Adrenal gland (tissue), 12 donors: ENCODE results near the gene CDK14. TPM values are rescaled to one million over a fixed set of nuclear protein-coding genes. Genes with fewer than 3 reads are reported as not detected.

Experiments
- DNase-seq, 7 donors: peaks; one replicate each; pipeline ENCODE4 v3.0.0-alpha.2; 2019 to 2020
- H3K27ac ChIP-seq, 5 donors: fragments of 200-600 bp; sonication (generic) in 4 of 5; 1 replicate in 3 of 5; 2 replicates in 2 of 5; pipeline versions ENCODE4 v1.5.1 to v1.8.0; 2016 to 2020; ENCODE audit warnings: mild to moderate bottlenecking in 1 of 5
- H3K27me3 ChIP-seq: fragments of 200-600 bp; 2 replicates; pipeline ENCODE4 v1.8.0; 2021
- H3K36me3 ChIP-seq, 2 donors: fragments of 200-600 bp; replicated peaks in 1 of 2; 1 replicate in 1 of 2; 2 replicates in 1 of 2; pipeline versions ENCODE4 v1.5.1 to v1.8.0; 2018 to 2022
- H3K4me1 ChIP-seq, 2 donors: fragments of 200-600 bp; replicated peaks in 1 of 2; 1 replicate in 1 of 2; 2 replicates in 1 of 2; pipeline versions ENCODE4 v1.5.1 to v1.8.0; 2018 to 2021
- H3K4me3 ChIP-seq, 4 donors: fragments of 200-600 bp; sonication (generic) in 3 of 4; one replicate each; pipeline ENCODE4 v1.5.1; 2016 to 2018
- H3K9me3 ChIP-seq, 3 donors: fragments of 200-600 bp; sonication (generic) in 1 of 3; replicated peaks in 1 of 3; 1 replicate in 2 of 3; 2 replicates in 1 of 3; pipeline versions ENCODE4 v1.5.1 to v1.8.0; 2016 to 2021
- CTCF ChIP-seq, 6 experiments: fragments of 450-650 bp in 4 of 6; fragments of 200-600 bp in 2 of 6; sonication (generic) in 1 of 6; IDR thresholded peaks; 1 replicate in 5 of 6; 2 replicates in 1 of 6; pipeline versions ENCODE4 v1.5.1 to v1.8.0; 2016 to 2021; ENCODE audit warnings: antibody characterized with exemption in 6 of 6, mild to moderate bottlenecking in 2 of 6, moderate library complexity in 1 of 6
- POLR2A ChIP-seq, 2 donors: fragments of 450-650 bp; IDR thresholded peaks; one replicate each; pipeline ENCODE4 v1.6.1; 2017; ENCODE audit warnings: antibody characterized with exemption in 2 of 2, mild to moderate bottlenecking in 2 of 2, moderate library complexity in 1 of 2
- WGBS, 4 donors: extraction: QIAGEN DNeasy Blood & Tissue Kit in 2 of 4; methylation state at CpG; one replicate each; pipeline versions ENCODE4 v1.1.5 to v1.1.7; 2013 to 2017; 5-methylcytosine and 5-hydroxymethylcytosine counted together
- intact Hi-C, 2 donors: fragments of 100-400 bp; cut with DNase I; formaldehyde crosslinking; loops; one replicate each; pipeline versions ENCODE4 v1.14.1 to v1.15.0; 2022 to 2023
- polyA plus RNA-seq, 3 donors: library from polyadenylated mRNA; stranded (reverse); fragments of 200-250 nt in 2 of 3; fragments of 350-450 nt in 1 of 3; fragmentation: Illumina TruSeq in 1 of 3; extraction: RNeasy Lipid Tissue Mini Kit (QIAGEN cat#74804) in 1 of 3; gene quantifications; one replicate each; pipeline ENCODE4 v1.2.3, GENCODE V29; 2013 to 2014
- total RNA-seq, 9 donors: library from RNA; depleted of rRNA in 4 of 9; stranded (reverse); fragments of >200 nt in 4 of 9; fragments of 120-200 nt in 1 of 9; fragmentation: NEBNext Ultra II Directional in 1 of 9; extraction: Animal tissue kit (Norgen Biotek cat#: 25700) in 1 of 9; gene quantifications; one replicate each; pipeline versions ENCODE4 v1.1.0 to v1.2.4, GENCODE V29; 2013 to 2023
- donor health status: healthy with polysubstance abuse.
- donor health status: Bipolar disorder and iron deficiency.
- donor health status: DM: yes; HTN: yes; CAD: no.
- donor health status: DM: no; HTN: no; CAD: no.
- donor health status: DM: no; HTN: no; CAD: no.
- donor health status: DM: yes; HTN: yes; CAD: no.

Gene CDK14
- total and polyA plus RNA-seq, 12 donors: 1.9 to 14.5 (median 7.6) TPM

- Histone ChIP-seq H3K27me3 (no peaks in the 10 kb centered on the region), H3K4me1 (no peaks in the 10 kb centered on the region), H3K4me3 (no peak overlapping the region), H3K9me3 (no peaks in the 10 kb centered on the region), H3K27ac (no peak overlapping the region), H3K36me3 (no peaks in the 10 kb centered on the region)
- intact Hi-C loops: no loop called here
- 80 to 93% (median 84%) methylated on average over 1 of the region's 1 CpG for WGBS, 4 donors
- DNase-seq: no peak
- TF ChIP-seq POLR2A (IDR thresholded peaks at IDR 0.05) (no peak), CTCF (IDR thresholded peaks at IDR 0.05) (no peak)
Observed at GRCh38 chr7:91098566-91098965, 502.4 kb downstream of the CDK14 start.

- intact Hi-C loops: no loop called here
- no peak for DNase-seq
- TF ChIP-seq CTCF (IDR thresholded peaks at IDR 0.05): no peak
- no peak for TF ChIP-seq POLR2A (IDR thresholded peaks at IDR 0.05)
- Histone ChIP-seq H3K4me3 (no peak overlapping the region), H3K4me1 (no peaks in the 10 kb centered on the region), H3K9me3 (no peaks in the 10 kb centered on the region), H3K36me3 (no peaks in the 10 kb centered on the region), H3K27me3 (no peaks in the 10 kb centered on the region), H3K27ac (no peak overlapping the region)
- 88 to 96% (median 94%) methylated on average over 1 of the region's 1 CpG for WGBS, 4 donors
Observed at GRCh38 chr7:91103363-91103762, 507.2 kb downstream of the CDK14 start.

- no peaks in the 10 kb centered on the region for H3K4me1 ChIP-seq
- no peak for DNase-seq
- no peaks in the 10 kb centered on the region for H3K9me3 ChIP-seq
- H3K36me3 ChIP-seq: no peaks in the 10 kb centered on the region
- H3K27ac ChIP-seq: no peak overlapping the region
- H3K27me3 ChIP-seq: no peaks in the 10 kb centered on the region
- intact Hi-C loops: no loop called here
- TF ChIP-seq CTCF (IDR thresholded peaks at IDR 0.05): no peak
- no peak for TF ChIP-seq POLR2A (IDR thresholded peaks at IDR 0.05)
- no peak overlapping the region for H3K4me3 ChIP-seq
- 77 to 86% (median 81%) methylated on average over 3 of the region's 3 CpGs for WGBS, 4 donors
Observed at GRCh38 chr7:91107460-91107859, 511.3 kb downstream of the CDK14 start.

GRCh38 chr7:91109200-91109599 lies 513.1 kb downstream of the CDK14 start:
- no peaks in the 10 kb centered on the region for H3K4me1 ChIP-seq
- TF ChIP-seq POLR2A (IDR thresholded peaks at IDR 0.05): no peak
- TF ChIP-seq CTCF (IDR thresholded peaks at IDR 0.05): no peak
- no peaks in the 10 kb centered on the region for H3K36me3 ChIP-seq
- intact Hi-C loops: no loop called here
- no peak overlapping the region for H3K4me3 ChIP-seq
- 89 to 93% (median 93%) methylated on average over 3 of the region's 3 CpGs for WGBS, 4 donors
- H3K27me3 ChIP-seq: no peaks in the 10 kb centered on the region
- H3K9me3 ChIP-seq: no peaks in the 10 kb centered on the region
- H3K27ac ChIP-seq: no peak overlapping the region
- DNase-seq: no peak
